Activated naive CD4-positive, alpha-beta T cell treated with anti-CD3 and anti-CD28 coated beads, Interleukin-2, amount 50 U/mL, for 24 hours (primary cell): ENCODE results near the gene DNAJB14.

Experiments used
- H3K27ac Mint-ChIP-seq: one replicate; pipeline ENCODE4 v1.8.0; 2021; ENCODE audit warnings: mild to moderate bottlenecking, mixed read lengths
- H3K27me3 Mint-ChIP-seq: one replicate; pipeline ENCODE4 v1.8.0; 2021; ENCODE audit warnings: mixed read lengths
- H3K36me3 Mint-ChIP-seq: one replicate; pipeline ENCODE4 v1.8.0; 2021; ENCODE audit warnings: mixed read lengths
- H3K4me1 Mint-ChIP-seq: one replicate; pipeline ENCODE4 v1.8.0; 2021; ENCODE audit warnings: mixed read lengths
- H3K4me3 Mint-ChIP-seq: one replicate; pipeline ENCODE4 v1.8.0; 2021; ENCODE audit warnings: mild to moderate bottlenecking, mixed read lengths
- H3K9me3 Mint-ChIP-seq: one replicate; pipeline ENCODE4 v1.8.0; 2021; ENCODE audit warnings: mixed read lengths

The DNAJB14 gene

DNA sequence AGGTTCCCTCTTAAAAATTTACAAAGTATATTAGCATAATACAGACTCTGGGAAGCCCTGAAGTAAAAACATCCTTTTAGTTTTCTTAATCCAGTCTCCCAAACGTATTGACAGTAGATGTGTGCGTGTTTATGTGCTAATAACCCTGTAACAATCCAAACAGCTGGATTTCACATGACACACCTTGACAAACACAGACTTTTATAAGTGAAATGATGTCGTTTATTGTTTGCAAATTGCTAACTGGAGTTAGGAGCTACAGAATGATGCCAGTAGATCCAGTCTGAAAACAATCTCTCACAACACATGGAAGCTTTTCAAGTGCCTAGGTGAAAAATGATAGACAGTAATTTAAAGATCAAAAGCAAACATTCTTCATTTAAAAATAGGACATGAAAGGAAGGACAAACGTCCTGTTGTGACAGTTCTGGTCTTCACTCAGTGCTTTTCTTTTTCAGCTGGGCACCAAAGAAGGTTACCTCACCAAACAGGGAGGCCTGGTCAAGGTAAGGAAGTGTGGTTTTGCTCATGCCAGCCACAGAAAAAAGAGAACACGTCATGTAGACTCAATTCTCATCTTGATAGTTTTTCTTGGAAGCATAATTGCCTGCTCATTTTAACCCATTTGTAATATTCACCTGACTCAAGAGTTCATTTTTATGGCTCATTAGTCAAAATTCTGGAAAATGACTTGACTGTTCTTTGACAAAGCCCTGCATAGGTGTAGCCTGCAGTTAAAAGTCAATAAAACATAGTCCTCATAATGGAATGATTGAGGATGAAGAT lies 85.1 kb downstream of the DNAJB14 start:
- no peak overlapping the region for H3K4me3 Mint-ChIP-seq
- peaks cover 16% of the 10 kb centered on the region for H3K4me1 Mint-ChIP-seq
- H3K27me3 Mint-ChIP-seq: no peaks in the 10 kb centered on the region
- H3K36me3 Mint-ChIP-seq: peaks cover 16% of the 10 kb centered on the region
- peak overlapping the region; percentile 12 for H3K27ac Mint-ChIP-seq
- no peaks in the 10 kb centered on the region for H3K9me3 Mint-ChIP-seq

DNA sequence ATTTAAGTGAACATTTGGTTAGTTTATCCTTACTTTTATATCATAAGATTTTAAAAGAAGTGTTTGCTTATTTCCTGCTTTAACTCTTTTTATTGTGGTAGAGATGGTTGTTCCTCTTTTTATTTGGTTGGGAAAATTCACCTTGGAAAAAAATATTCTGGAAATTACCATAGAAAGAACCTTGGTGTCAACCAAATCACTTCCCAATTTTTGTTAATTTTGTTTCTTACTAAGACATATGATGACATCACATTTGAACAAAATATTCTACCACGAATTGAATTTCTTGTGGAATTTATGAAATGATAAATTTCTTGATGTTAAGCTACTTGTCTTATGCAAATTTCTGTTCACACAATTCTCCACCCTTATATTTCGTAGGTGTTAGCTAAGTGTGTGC lies 85.9 kb downstream of the DNAJB14 start:
- H3K27me3 Mint-ChIP-seq: no peaks in the 10 kb centered on the region
- H3K4me1 Mint-ChIP-seq: peaks cover 24% of the 10 kb centered on the region
- no peak overlapping the region for H3K27ac Mint-ChIP-seq
- no peaks in the 10 kb centered on the region for H3K9me3 Mint-ChIP-seq
- H3K4me3 Mint-ChIP-seq: no peak overlapping the region
- peaks cover 14% of the 10 kb centered on the region for H3K36me3 Mint-ChIP-seq

DNA sequence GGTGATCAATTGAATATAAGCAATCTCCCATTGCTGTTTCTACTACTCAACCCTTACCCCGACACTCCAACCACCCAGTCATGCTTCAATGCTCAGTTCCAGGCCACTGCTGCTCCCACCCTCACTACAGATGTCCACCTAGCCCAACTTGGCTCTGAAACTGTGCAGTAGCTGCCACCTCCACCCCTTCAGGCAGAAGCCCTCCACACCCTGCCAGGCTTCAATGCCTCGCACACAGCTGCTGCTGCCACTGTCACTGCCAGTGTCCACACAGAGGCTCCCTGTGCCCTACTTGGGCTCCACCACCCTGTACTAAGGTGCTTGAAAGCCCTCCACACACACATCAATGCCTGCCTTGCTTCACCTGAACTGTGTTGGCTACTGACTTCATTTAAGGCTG lies 86.8 kb downstream of the DNAJB14 start:
- no peak overlapping the region for H3K4me3 Mint-ChIP-seq
- no peaks in the 10 kb centered on the region for H3K27me3 Mint-ChIP-seq
- peaks cover 33% of the 10 kb centered on the region for H3K4me1 Mint-ChIP-seq
- H3K36me3 Mint-ChIP-seq: peaks cover 20% of the 10 kb centered on the region
- peak overlapping the region; percentile 39 for H3K27ac Mint-ChIP-seq
- no peaks in the 10 kb centered on the region for H3K9me3 Mint-ChIP-seq

DNA sequence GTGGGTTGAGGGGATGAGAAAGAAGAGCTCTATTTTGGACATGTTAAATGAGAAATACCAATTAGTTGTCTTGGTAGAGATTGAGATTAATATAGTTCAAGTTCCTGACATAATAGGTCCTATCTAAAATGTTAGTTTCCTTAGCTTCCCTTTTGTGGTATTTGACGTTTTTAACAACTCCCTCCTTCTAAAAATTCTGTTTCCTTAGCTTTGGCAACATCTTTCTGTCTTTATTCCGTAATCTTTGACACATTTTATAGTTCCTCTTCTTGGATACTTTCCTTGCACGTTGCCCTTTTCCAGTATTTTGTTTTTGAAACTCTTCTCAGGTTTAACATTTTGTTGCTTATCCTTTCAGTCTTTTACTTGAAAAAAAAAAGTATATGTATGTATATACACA lies 89.1 kb downstream of the DNAJB14 start:
- Mint-ChIP-seq H3K36me3 (peaks cover 25% of the 10 kb centered on the region), H3K4me3 (peak overlapping the region; percentile 67), H3K4me1 (peaks cover 44% of the 10 kb centered on the region), H3K27me3 (no peaks in the 10 kb centered on the region), H3K27ac (peak overlapping the region; percentile 1), H3K9me3 (no peaks in the 10 kb centered on the region)

DNA sequence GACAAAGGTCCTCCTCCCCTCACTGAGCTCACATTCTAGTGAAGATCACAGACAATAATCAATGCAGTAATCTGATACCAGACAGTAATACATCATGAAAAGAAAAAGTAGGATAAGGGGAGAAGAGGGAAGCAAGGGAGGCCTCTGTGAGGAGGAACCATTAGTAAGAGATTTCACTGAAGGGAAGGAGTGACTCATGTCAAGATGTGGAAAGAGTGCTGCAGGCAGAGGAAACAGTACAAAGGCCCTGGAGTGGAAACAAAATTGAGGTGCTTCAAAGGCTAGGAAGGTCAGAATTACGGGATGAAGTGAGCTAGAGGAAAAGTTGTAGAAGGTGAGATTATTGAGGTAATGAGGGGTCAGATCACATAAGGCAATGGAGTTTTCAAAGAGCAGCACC lies 90.3 kb downstream of the DNAJB14 start:
- Mint-ChIP-seq H3K36me3 (peaks cover 25% of the 10 kb centered on the region), H3K27ac (peak overlapping the region; percentile 96), H3K9me3 (no peaks in the 10 kb centered on the region), H3K4me3 (peak overlapping the region; percentile 67), H3K4me1 (peaks cover 54% of the 10 kb centered on the region), H3K27me3 (no peaks in the 10 kb centered on the region)

DNA sequence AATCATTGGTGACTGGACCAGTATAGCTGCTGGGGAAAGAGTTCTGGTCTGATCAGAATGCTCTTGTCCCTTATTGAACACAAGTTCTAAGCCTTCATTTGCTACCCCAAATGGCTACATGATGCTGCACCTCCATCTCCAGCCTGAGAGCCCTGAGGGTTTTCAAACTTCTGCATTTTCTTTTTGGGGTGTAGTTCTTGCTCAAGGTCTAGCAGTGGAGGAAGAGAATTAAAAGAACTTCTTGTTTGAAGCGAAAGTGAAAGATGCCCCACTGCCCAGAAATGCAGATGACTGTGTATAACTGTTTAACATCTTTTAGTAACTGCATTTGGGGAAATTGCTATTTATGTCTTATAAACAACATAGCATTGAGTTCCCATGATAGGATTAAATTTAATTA lies 90.7 kb downstream of the DNAJB14 start:
- peaks cover 27% of the 10 kb centered on the region for H3K36me3 Mint-ChIP-seq
- H3K9me3 Mint-ChIP-seq: no peaks in the 10 kb centered on the region
- H3K4me1 Mint-ChIP-seq: peaks cover 58% of the 10 kb centered on the region
- no peaks in the 10 kb centered on the region for H3K27me3 Mint-ChIP-seq
- H3K4me3 Mint-ChIP-seq: no peak overlapping the region
- H3K27ac Mint-ChIP-seq: peak overlapping the region; percentile 76

DNA sequence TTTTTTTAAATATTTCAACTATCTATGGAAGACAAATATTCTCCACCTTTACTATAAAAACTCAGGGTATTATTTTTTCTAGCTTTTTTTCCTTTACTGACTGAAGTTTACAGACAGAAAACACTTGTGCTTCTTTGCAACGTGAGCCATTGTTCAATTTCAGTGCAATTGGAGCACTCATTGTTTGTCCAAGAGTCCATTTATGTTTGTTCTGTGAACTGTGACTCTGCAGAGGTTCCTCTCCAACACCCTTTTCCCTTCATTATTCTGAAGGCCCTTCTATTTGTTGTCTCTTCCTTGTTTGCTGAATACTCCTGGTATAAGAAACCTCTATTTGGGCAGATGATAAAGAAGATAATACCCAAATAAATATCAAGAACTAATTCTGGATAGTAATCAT lies 92.4 kb downstream of the DNAJB14 start:
- peaks cover 64% of the 10 kb centered on the region for H3K4me1 Mint-ChIP-seq
- no peak overlapping the region for H3K4me3 Mint-ChIP-seq
- no peaks in the 10 kb centered on the region for H3K27me3 Mint-ChIP-seq
- peak overlapping the region; percentile 6 for H3K27ac Mint-ChIP-seq
- peaks cover 22% of the 10 kb centered on the region for H3K36me3 Mint-ChIP-seq
- no peaks in the 10 kb centered on the region for H3K9me3 Mint-ChIP-seq

DNA sequence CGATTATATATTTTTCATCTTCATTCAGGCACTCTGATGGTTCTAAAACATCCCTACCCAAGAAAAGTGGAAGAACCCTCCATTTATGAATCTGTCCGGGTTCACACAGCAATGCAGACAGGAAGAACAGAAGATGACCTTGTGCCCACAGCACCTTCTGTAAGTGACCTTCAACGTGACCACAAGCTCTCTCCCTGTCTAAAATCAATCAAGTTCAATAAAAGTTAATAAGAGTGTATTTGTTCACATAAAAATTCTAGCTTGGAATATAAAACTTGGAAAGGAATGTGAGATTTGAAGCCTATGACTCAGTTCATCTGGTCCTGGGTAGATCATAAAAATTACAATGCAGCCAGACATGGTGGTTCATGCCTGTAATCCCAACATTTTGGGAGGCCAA lies 93.2 kb downstream of the DNAJB14 start:
- Mint-ChIP-seq H3K27ac (no peak overlapping the region), H3K9me3 (no peaks in the 10 kb centered on the region), H3K27me3 (no peaks in the 10 kb centered on the region), H3K4me1 (peaks cover 70% of the 10 kb centered on the region), H3K4me3 (no peak overlapping the region), H3K36me3 (peaks cover 20% of the 10 kb centered on the region)

DNA sequence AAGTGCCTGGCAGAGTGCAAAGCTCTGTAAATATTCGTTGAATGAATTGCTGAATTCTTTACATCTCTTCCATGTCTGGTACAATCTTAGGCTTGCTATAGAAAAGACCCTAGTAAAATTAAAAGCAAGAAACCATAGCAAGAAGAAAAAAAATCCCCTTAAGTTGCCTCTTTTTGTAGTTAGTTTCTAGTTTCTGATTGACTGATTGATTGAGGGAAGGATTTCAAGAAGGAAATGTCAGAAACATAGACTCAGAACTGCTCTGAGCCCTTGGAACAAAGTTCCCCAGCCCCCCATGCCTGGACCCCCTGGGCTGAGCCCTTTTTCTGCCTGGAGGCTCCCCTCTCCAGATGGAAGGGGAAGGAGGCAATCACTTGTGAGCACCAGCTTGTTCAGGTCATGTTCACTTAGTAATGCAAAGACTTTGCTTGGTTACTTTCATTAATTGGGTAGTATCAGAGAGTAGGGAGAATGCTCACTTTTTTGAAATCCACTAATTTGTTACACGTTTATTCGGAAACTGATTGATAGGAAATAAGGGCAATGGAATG lies 94.1 kb downstream of the DNAJB14 start:
- peak overlapping the region; percentile 88 for H3K27ac Mint-ChIP-seq
- peaks cover 17% of the 10 kb centered on the region for H3K36me3 Mint-ChIP-seq
- no peaks in the 10 kb centered on the region for H3K27me3 Mint-ChIP-seq
- peak overlapping the region; percentile 45 for H3K4me3 Mint-ChIP-seq
- no peaks in the 10 kb centered on the region for H3K9me3 Mint-ChIP-seq
- peaks cover 75% of the 10 kb centered on the region for H3K4me1 Mint-ChIP-seq

DNA sequence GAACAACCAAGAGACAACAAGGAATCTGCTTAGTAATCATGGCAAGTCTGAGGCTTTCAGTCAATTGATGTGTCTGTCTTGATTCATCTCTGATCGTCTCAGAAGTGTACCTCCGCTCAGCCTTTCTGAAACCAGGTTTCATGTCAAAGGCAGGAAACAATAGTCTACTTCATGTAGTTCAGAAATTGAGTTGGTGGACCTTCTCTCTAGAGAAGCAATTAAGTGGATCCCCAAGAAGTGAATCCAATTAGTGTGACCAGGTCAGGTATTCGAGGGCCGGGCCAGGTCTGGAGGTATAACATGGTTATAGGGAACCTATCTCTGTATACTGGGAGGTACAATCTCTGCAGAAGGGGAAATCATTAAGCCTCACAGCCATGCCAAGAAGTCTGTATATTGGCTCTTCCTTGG lies 97.8 kb downstream of the DNAJB14 start:
- H3K4me3 Mint-ChIP-seq: peak overlapping the region; percentile 27
- peak overlapping the region; percentile 70 for H3K27ac Mint-ChIP-seq
- H3K4me1 Mint-ChIP-seq: peaks cover 75% of the 10 kb centered on the region
- no peaks in the 10 kb centered on the region for H3K27me3 Mint-ChIP-seq
- H3K9me3 Mint-ChIP-seq: no peaks in the 10 kb centered on the region
- peaks cover 6% of the 10 kb centered on the region for H3K36me3 Mint-ChIP-seq

DNA sequence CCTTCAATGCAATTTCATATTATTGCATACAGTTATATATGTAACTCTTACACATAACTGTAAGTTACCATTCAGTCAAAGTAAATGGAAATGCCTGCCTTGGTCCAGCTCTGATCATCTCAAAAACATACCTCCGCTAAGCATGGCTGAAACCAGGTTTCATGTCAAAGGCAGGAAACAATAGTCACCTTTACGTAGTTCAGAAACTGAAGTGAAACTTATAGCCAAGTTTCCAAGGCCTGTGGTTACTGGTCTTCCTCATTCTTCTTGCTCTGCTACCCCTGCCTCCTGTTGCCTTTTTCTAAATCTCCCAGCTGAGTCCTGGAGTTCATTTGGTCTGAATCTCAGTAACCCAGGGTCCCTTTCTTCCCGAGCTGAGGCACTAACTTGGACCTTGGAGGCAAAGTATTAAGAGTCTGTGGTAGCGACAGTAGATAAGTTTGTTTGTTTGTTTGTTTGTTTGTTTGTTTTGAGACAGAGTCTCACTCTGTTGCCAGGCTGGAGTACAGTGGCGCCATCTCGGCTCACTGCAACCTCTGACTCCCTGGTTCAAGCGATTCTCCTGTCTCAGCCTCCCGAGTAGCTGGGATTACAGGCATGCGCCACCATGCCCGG lies 98.9 kb downstream of the DNAJB14 start:
- Mint-ChIP-seq H3K4me1 (peaks cover 75% of the 10 kb centered on the region), H3K4me3 (peak overlapping the region; percentile 82), H3K9me3 (no peaks in the 10 kb centered on the region), H3K27me3 (no peaks in the 10 kb centered on the region), H3K36me3 (peaks cover 7% of the 10 kb centered on the region), H3K27ac (peak overlapping the region; percentile 95)

DNA sequence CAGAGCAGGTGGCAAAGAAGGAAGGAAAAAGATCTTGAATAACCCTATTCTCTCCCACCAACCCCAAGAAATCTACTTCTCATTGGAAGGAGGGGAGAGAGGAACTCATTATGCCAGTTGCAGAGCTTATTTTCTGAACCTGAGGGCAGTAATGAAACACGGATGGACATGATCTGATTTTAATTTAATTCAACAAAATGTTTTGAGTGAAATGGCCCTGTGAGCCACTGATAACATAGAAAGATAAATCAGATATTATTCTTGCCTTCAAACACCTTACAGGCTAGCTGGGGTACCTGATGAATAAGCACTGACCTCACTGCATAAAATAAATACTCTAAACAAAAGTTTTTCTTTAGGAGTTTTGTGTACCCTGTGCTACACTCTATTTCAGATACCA lies 99.5 kb downstream of the DNAJB14 start:
- Mint-ChIP-seq H3K27me3 (no peaks in the 10 kb centered on the region), H3K4me3 (peak overlapping the region; percentile 82), H3K27ac (peak overlapping the region; percentile 95), H3K4me1 (peaks cover 70% of the 10 kb centered on the region), H3K9me3 (no peaks in the 10 kb centered on the region), H3K36me3 (peaks cover 11% of the 10 kb centered on the region)
